ENCODE data around the gene TMEM106B. TPM values are rescaled to one million over a fixed set of nuclear protein-coding genes. Genes with fewer than 3 reads are reported as not detected.

TMEM106B gene
- total RNA-seq, 3 donors from 2014 or later, result 21.8 to 25.4 (median 22.1) TPM

Other genes starting within 250 kb of the TMEM106B start
- gene VWDE, start 192.6 kb downstream of the TMEM106B start, total RNA-seq, result under 1 TPM; 0.13 to 0.30 (median 0.25) TPM